Type B pancreatic cell (in vitro differentiated cells): ENCODE measurements around the gene CARM1. TPM values are rescaled to one million over a fixed set of nuclear protein-coding genes. Genes with fewer than 3 reads are reported as not detected.
"Not testable (repeated sequence)": the region's sequence is repeated elsewhere in the genome, so short reads cannot be mapped to it uniquely, and the experiment has no call there.

ENCODE experiments used
- DNase-seq: peaks from one replicate; pipeline ENCODE4 v3.0.0; 2021; ENCODE audit warnings: mixed read lengths; ENCODE audit not compliant: unreplicated experiment; ENCODE audit errors: extremely low spot score
- H3K27ac Mint-ChIP-seq: 2 replicates; pipeline ENCODE4 v1.8.0; 2021; ENCODE audit warnings: mild to moderate bottlenecking, mixed read lengths
- H3K27me3 Mint-ChIP-seq: 2 replicates; pipeline ENCODE4 v1.8.0; 2021; ENCODE audit warnings: mixed read lengths
- H3K36me3 Mint-ChIP-seq: 2 replicates; pipeline ENCODE4 v1.8.0; 2021; ENCODE audit warnings: mixed read lengths
- H3K4me1 Mint-ChIP-seq: one replicate; pipeline ENCODE4 v1.8.0; 2021; ENCODE audit warnings: mixed read lengths; ENCODE audit not compliant: unreplicated experiment
- H3K4me3 Mint-ChIP-seq: 2 replicates; pipeline ENCODE4 v1.8.0; 2021; ENCODE audit warnings: mild to moderate bottlenecking, mixed read lengths
- H3K9me3 Mint-ChIP-seq: 2 replicates; pipeline ENCODE4 v1.8.0; 2021; ENCODE audit warnings: mixed read lengths
- total RNA-seq: library from RNA; stranded (reverse); gene quantifications from 2 replicates; pipeline ENCODE4 v1.2.1, GENCODE V29; 2021; ENCODE audit warnings: low replicate concordance
- TF ChIP-seq, protein P1 (sequence below): fragments of 200-600 bp; sonication (generic); conservative IDR thresholded peaks from 2 replicates; pipeline ENCODE4 v1.5.0; 2021; ENCODE audit warnings: antibody characterized with exemption, mild to moderate bottlenecking

Gene CARM1
- total RNA-seq, 1 donor from 2014 or later, result 81.9 TPM

DNA sequence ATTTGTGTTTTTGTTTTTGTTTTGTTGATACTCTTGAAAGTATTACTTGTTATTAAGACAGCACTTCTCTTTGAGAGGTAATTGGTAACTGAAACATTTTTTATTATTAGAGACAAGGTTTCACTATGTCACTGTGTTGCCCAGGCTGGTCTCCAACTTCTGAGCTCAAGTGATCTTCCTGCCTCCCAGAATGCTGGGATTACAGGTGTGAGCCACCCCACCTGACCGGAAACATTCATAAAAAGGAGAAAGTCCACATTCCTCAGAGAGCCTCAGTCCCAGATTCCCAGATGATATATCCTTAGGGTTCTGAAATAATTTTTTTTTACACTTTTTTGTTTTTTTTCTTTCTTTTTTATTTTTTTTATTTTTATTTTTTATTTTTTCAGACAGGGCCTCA, 2.7 kb downstream of the CARM1 start:
- Mint-ChIP-seq H3K36me3 (peaks cover under 1% of the 10 kb centered on the region), H3K27me3 (no peaks in the 10 kb centered on the region), H3K4me1 (peaks cover 23% of the 10 kb centered on the region), H3K27ac (peak overlapping the region; percentile 88), H3K9me3 (no peaks in the 10 kb centered on the region), H3K4me3 (peak overlapping the region; percentile 79)
- TF ChIP-seq, protein P1, sequence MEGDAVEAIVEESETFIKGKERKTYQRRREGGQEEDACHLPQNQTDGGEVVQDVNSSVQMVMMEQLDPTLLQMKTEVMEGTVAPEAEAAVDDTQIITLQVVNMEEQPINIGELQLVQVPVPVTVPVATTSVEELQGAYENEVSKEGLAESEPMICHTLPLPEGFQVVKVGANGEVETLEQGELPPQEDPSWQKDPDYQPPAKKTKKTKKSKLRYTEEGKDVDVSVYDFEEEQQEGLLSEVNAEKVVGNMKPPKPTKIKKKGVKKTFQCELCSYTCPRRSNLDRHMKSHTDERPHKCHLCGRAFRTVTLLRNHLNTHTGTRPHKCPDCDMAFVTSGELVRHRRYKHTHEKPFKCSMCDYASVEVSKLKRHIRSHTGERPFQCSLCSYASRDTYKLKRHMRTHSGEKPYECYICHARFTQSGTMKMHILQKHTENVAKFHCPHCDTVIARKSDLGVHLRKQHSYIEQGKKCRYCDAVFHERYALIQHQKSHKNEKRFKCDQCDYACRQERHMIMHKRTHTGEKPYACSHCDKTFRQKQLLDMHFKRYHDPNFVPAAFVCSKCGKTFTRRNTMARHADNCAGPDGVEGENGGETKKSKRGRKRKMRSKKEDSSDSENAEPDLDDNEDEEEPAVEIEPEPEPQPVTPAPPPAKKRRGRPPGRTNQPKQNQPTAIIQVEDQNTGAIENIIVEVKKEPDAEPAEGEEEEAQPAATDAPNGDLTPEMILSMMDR, result no peak
- DNase-seq, result no peak

DNA sequence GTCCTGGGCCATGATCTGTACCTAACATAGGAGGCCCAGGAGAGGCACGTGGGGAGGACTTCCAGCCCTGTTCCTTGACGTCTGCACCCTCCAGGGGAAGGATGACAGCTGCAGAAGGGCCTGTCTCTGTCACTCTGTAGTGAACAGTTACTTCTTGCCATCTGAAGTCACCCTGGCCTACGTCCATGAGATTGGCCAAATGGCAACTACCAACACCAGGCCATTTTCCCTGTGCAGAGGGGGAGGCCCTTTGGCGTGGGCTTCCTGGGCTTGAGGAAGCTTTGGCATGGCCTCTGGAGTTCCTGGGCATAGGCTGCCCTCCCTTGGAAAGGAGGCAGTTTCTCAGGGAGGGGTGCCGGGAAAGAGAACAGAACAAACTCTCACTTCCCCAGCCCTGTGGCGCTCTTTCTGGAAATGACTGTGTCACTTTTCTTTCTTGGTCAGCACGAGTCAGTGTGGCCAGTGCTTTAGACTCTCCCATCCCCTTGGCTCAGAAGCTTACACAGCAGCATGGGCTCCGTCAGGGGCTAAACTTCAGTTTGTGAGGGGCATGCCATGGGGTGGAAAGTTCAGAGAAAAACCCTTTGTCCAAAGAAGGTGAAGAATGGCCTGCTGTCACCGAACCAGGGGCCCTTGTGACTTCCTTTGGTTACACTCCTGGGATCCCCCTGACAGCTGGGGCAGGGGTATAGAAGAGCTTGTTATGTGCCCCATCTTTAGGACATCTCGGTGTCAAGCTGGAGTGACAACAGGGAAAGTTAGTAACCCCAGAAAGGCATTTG, 5.3 kb downstream of the CARM1 start:
- H3K4me1 Mint-ChIP-seq, result peaks cover 32% of the 10 kb centered on the region
- peaks cover 4% of the 10 kb centered on the region for H3K36me3 Mint-ChIP-seq
- H3K4me3 Mint-ChIP-seq, result peak overlapping the region; percentile 39
- no peaks in the 10 kb centered on the region for H3K9me3 Mint-ChIP-seq
- H3K27me3 Mint-ChIP-seq, result no peaks in the 10 kb centered on the region
- TF ChIP-seq, protein P1, result no peak
- H3K27ac Mint-ChIP-seq, result peak overlapping the region; percentile 57
- no peak for DNase-seq

DNA sequence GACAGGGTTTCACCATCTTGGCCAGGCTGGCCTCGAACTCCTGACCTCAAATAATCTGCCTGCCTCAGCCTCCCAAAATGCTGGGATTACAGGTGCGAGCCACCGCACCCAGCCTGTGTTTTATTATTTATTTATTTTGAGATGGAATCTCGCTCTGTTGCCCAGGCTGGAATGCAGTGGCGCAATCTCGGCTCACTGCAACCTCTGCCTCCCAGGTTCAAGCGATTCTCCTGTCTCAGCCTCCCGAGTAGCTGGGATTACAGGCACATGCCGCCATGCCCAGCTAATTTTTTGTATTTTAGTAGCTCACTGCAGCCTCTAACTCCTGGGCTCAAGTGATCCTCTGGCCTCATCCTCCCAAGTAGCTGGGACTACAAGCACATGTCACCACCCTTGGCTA, 6.3 kb downstream of the CARM1 start:
- H3K27ac Mint-ChIP-seq, result peak overlapping the region; percentile 29
- H3K9me3 Mint-ChIP-seq, H3K27me3 Mint-ChIP-seq, DNase-seq, H3K36me3 Mint-ChIP-seq: not testable (repeated sequence)
- peak overlapping the region; percentile 39 for H3K4me3 Mint-ChIP-seq
- peaks cover 38% of the 10 kb centered on the region for H3K4me1 Mint-ChIP-seq

DNA sequence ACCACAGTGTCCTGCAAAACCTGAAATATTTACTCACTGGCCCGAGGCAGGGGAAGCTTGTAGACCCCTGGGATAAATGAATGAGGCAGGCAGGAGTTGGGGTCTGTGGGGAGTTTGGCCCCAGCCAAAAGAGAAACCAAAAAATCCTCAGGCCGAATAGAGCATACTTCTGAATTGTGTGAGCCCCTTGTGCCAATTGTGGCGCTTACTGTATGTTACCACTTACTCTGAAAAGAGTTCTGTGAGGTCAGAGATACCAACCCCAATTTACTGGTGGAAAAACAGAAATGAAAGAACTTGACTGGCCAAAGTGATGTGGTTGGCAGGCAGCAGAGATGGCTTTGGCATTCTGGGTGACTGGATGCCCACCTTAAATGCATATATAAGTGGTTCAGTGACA, 6.9 kb downstream of the CARM1 start:
- H3K9me3 Mint-ChIP-seq, result no peaks in the 10 kb centered on the region
- peak overlapping the region; percentile 29 for H3K27ac Mint-ChIP-seq
- no peaks in the 10 kb centered on the region for H3K27me3 Mint-ChIP-seq
- no peak for DNase-seq
- peaks cover 33% of the 10 kb centered on the region for H3K4me1 Mint-ChIP-seq
- TF ChIP-seq, protein P1, result no peak
- H3K36me3 Mint-ChIP-seq, result peaks cover 4% of the 10 kb centered on the region
- H3K4me3 Mint-ChIP-seq, result peak overlapping the region; percentile 39

DNA sequence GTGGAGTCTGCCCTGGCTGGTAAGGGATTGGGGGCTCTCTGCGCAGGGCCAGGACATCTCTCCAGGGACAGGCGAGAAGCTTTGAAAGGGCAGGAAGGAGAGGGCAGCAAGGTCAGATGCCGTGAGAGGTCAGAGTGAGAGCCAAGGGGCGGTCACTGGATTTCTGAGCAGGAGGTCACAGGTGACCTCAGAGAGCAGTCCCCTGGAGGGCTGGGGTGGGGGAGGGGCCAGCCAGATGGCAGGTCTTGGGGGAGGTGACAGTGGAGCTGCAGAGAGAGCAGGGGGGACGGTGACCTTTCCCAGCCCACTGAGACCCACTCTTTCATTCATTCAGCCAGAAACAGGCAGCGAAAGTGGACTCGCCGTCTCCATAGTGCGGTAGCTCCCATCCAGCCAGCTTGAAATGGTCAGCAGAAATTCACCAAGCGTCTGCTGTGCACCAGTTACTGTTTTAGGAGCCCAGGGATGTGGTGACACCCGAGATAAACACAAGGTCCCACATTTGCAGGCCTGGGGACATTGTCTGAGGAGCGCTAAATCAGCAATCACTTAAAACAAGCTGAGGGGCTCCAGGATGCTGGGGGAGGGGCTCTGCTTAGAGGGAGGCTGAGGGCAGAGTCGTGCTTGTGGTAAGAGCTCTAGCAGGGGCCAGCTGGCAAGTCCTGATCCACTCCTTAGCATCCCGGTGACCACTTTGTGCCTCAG, 10.2 kb downstream of the CARM1 start:
- H3K9me3 Mint-ChIP-seq, result no peaks in the 10 kb centered on the region
- peak overlapping the region; percentile 77 for H3K27ac Mint-ChIP-seq
- H3K4me1 Mint-ChIP-seq, result peaks cover 44% of the 10 kb centered on the region
- no peaks in the 10 kb centered on the region for H3K27me3 Mint-ChIP-seq
- TF ChIP-seq, protein P1, result no peak
- peaks cover 7% of the 10 kb centered on the region for H3K36me3 Mint-ChIP-seq
- no peak for DNase-seq
- peak overlapping the region; percentile 61 for H3K4me3 Mint-ChIP-seq

DNA sequence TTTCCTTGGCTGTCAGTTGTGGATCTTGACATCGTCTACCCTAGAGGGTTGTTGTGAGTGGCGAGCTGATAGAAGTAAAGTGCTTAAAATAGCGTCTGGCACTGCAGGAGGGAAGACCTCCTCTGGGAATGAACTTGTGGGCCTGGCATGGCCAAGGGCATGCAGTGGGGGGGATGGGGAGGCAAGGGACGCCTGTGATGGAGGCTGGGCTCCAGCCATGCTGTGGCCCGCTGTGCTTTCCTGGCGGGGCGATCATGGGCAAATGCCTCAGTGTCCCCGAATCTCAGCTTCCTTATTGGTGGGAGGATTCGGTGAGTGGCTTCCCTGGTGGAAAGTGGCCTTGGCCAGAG, 10.7 kb downstream of the CARM1 start:
- peaks cover 41% of the 10 kb centered on the region for H3K4me1 Mint-ChIP-seq
- H3K27ac Mint-ChIP-seq, result peak overlapping the region; percentile 77
- no peaks in the 10 kb centered on the region for H3K9me3 Mint-ChIP-seq
- DNase-seq, result no peak
- peaks cover 7% of the 10 kb centered on the region for H3K36me3 Mint-ChIP-seq
- H3K4me3 Mint-ChIP-seq, result peak overlapping the region; percentile 22
- H3K27me3 Mint-ChIP-seq, result no peaks in the 10 kb centered on the region
- TF ChIP-seq, protein P1, result no peak
